Activated B cell treated with CpG ODN at 0.5 μM for 24 hours (primary cell): Measurements from ENCODE around the gene PRPH. TPM values are rescaled to one million over a fixed set of nuclear protein-coding genes. Genes with fewer than 3 reads are reported as not detected.

ENCODE experiments used
- ATAC-seq: fragments of 200-7000 bp; cut with Tn5 transposase; one replicate; pipeline ENCODE4 v1.10.0; 2021; ENCODE audit warnings: low read depth, mild to moderate bottlenecking, moderate library complexity
- CTCF ChIA-PET: fragments of 350-600 bp; sonication (Branson Sonifier 250); formaldehyde crosslinking; loops from one replicate; lab custom pipeline; 2021; ENCODE audit warnings: antibody characterized with exemption; lab: Charles Lee
- POLR2A ChIA-PET: fragments of 350-600 bp; sonication (Branson Sonifier 250); formaldehyde crosslinking; loops from one replicate; lab custom pipeline; 2021; ENCODE audit warnings: antibody characterized with exemption; lab: Charles Lee
- DNase-seq: peaks from one replicate; pipeline ENCODE4 v3.0.0; 2022
- H3K27ac Mint-ChIP-seq: one replicate; pipeline ENCODE4 v1.8.0; 2020; ENCODE audit warnings: mixed read lengths
- H3K27me3 Mint-ChIP-seq: one replicate; pipeline ENCODE4 v1.8.0; 2021; ENCODE audit warnings: mixed read lengths
- H3K36me3 Mint-ChIP-seq: one replicate; pipeline ENCODE4 v1.8.0; 2021; ENCODE audit warnings: low read depth, mixed read lengths
- H3K4me1 Mint-ChIP-seq: one replicate; pipeline ENCODE4 v1.8.0; 2021; ENCODE audit warnings: mixed read lengths
- H3K4me3 Mint-ChIP-seq: one replicate; pipeline ENCODE4 v1.8.0; 2020; ENCODE audit warnings: mild to moderate bottlenecking, mixed read lengths
- H3K9me3 Mint-ChIP-seq: one replicate; pipeline ENCODE4 v1.8.0; 2020; ENCODE audit warnings: mixed read lengths
- intact Hi-C: fragments of 100-400 bp; cut with micrococcal nuclease; formaldehyde crosslinking; loops from one replicate; pipeline ENCODE4 v1.15.1; 2024
- total RNA-seq: library from RNA; stranded (reverse); gene quantifications from 2 replicates; pipeline ENCODE4 v1.2.3, GENCODE V29; 2022
- TF ChIP-seq, protein P1 (sequence below): fragments of 200-600 bp; IDR thresholded peaks from one replicate; pipeline ENCODE4 v1.8.0; 2022; ENCODE audit warnings: antibody characterized with exemption, mild to moderate bottlenecking

The PRPH gene
- total RNA-seq, 1 donor from 2014 or later: not detected

DNA sequence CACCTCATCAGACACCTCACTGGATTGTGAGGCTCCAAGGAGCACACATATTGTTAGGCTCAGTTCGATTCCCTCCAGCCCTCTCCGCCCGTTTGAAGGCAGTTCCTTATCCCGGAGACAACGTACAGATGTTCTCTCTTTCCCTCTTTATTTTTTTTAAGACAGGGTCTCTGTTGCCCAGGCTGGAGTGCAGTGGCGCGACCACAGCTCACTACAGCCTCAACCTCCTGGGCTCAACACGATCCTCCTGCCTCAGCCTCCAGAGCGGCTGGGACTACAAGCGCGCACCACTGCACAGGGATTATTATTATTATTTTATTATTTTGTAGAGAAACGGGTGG is 27.4 kb downstream of the PRPH start:
- intact Hi-C loops: no loop called here
- Mint-ChIP-seq H3K27ac (peak overlapping the region; percentile 50), H3K9me3 (no peaks in the 10 kb centered on the region), H3K27me3 (no peaks in the 10 kb centered on the region), H3K36me3 (no peaks in the 10 kb centered on the region), H3K4me1 (peaks cover 18% of the 10 kb centered on the region), H3K4me3 (peak overlapping the region; percentile 94)
- ATAC-seq (no peak), DNase-seq (no peak)
- TF ChIP-seq, protein P1, sequence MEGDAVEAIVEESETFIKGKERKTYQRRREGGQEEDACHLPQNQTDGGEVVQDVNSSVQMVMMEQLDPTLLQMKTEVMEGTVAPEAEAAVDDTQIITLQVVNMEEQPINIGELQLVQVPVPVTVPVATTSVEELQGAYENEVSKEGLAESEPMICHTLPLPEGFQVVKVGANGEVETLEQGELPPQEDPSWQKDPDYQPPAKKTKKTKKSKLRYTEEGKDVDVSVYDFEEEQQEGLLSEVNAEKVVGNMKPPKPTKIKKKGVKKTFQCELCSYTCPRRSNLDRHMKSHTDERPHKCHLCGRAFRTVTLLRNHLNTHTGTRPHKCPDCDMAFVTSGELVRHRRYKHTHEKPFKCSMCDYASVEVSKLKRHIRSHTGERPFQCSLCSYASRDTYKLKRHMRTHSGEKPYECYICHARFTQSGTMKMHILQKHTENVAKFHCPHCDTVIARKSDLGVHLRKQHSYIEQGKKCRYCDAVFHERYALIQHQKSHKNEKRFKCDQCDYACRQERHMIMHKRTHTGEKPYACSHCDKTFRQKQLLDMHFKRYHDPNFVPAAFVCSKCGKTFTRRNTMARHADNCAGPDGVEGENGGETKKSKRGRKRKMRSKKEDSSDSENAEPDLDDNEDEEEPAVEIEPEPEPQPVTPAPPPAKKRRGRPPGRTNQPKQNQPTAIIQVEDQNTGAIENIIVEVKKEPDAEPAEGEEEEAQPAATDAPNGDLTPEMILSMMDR: no peak
- CTCF ChIA-PET: interaction anchor here (0.8 to 3.3 kb wide), 5 partner anchors 9 to 62 kb away, joined by 3 to 12 read pairs (median 8); partner anchors contain the start of gene DNAJC22
- POLR2A ChIA-PET: interaction anchor here (0.6 to 2.0 kb wide), 14 partner anchors 13 to 853 kb away, joined by 3 to 14 read pairs (median 5); partner anchors contain the start of genes SPATS2, TMBIM6, TUBA1B and TUBA1C

DNA sequence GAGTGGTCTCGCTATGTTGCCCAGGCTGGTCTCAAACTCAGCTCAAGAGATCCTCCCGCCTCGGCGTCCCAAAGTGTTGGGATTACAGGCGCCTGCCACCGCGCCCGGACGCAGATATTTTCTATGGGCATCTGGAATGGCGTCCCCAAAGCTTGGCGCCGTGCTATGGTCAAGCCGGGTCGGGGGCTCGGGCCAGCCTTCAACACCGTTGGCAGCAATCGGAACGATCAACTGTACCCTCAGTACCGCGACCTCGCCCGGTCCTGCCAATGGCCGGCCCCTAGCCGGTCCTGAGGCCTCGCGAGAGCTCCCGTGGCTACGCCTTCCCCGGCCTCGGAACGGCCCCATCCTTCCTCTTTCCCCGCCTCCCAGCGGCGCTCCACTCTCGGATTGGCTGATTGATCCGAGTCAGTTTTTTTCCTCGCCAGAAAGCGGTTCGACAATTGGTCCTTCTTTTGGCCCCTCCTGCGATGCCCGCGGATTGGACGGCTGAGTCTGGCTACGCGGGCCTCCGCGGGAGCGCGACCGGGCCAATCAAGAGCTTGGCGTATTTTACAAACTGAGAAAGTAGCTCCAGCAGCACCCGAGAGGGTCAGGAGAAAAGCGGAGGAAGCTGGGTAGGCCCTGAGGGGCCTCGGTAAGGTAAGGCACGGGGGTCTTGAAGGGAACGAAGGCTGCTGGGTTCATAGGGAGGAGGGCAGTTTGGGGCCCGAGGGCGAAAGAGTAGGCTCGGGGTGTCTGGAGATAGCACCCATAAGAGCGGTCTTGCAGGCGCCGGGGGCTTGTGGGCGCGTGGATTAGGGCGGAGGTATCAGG is 28.0 kb downstream of the PRPH start, which contains the start of gene TROAP:
Gene TROAP, plus strand, starts transcription at position 548 of the 816 bp plus-strand sequence. CDS start 354 bp downstream, outside the sequence.
- Mint-ChIP-seq H3K27me3 (no peaks in the 10 kb centered on the region), H3K36me3 (no peaks in the 10 kb centered on the region), H3K27ac (peak within 1 kb of the TSS; percentile 73), H3K9me3 (no peaks in the 10 kb centered on the region), H3K4me3 (peak within 1 kb of the TSS; percentile 94), H3K4me1 (peaks cover 18% of the 10 kb centered on the region)
- intact Hi-C loops: loop anchor here (1.0 kb wide), 4 partner anchors 14 to 299 kb away; partner anchors contain the start of genes C1QL4, SPATS2 and TUBA1C
- ChIA-PET CTCF (interaction anchor here (0.8 to 3.3 kb wide), 5 partner anchors 9 to 62 kb away, joined by 3 to 12 read pairs (median 8); partner anchors contain the start of gene DNAJC22), POLR2A (interaction anchor here (0.6 to 2.0 kb wide), 16 partner anchors 10 to 852 kb away, joined by 3 to 14 read pairs (median 4); partner anchors contain the start of genes PRPH, SPATS2, TMBIM6 and TUBA1B)
- ATAC-seq: peak; percentile 99
- TF ChIP-seq, protein P1: no peak
- DNase-seq: peak; percentile 85

DNA sequence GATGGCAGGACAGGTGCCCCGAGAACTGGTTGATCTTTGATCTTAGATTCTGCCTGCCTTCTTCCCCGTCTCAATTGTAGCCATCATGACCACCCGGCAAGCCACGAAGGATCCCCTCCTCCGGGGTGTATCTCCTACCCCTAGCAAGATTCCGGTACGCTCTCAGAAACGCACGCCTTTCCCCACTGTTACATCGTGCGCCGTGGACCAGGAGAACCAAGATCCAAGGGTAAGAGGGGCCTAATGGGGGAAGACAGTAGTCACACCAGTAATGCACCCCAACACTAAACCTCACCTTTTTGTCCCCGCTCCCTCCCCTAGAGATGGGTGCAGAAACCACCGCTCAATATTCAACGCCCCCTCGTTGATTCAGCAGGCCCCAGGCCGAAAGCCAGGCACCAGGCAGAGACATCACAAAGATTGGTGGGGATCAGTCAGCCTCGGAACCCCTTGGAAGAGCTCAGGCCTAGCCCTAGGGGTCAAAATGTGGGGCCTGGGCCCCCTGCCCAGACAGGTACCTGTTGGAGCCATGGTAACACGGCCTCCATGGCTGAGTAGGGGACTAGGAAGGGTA is 28.7 kb downstream of the PRPH start:
- intact Hi-C loops: loop anchor here (1.0 kb wide), 4 partner anchors 14 to 299 kb away; partner anchors contain the start of genes C1QL4, SPATS2 and TUBA1C

DNA sequence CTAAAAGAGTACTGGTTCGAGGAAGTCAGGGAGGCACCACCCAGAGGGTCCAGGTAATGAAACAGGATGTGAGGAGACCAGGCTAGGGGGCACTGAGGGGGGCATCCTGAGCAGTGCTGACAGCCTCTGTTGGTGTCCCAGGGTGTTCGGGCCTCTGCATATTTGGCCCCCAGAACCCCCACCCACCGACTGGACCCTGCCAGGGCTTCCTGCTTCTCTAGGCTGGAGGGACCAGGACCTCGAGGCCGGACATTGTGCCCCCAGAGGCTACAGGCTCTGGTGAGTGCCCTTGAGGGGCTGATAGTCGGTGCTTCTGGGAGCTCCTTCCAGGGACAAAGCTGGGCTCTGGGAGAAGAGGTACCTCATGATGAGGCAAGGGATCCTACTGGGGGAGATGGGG is 30.7 kb downstream of the PRPH start:
- intact Hi-C loops: no loop called here
- ChIA-PET CTCF (interaction anchor here (1.1 kb wide), 1 partner anchor 16 kb away, joined by 3 read pairs; no protein-coding TSS in a partner anchor), POLR2A (no interaction called here)
- Mint-ChIP-seq H3K36me3 (no peaks in the 10 kb centered on the region), H3K9me3 (no peaks in the 10 kb centered on the region), H3K27ac (no peak overlapping the region), H3K4me1 (peaks cover 18% of the 10 kb centered on the region), H3K4me3 (no peak overlapping the region), H3K27me3 (no peaks in the 10 kb centered on the region)
- ATAC-seq (no peak), DNase-seq (no peak)
- TF ChIP-seq, protein P1: no peak

More for the DNA sequence above, 28.7 kb downstream of the PRPH start:
- Mint-ChIP-seq H3K4me1 (peaks cover 18% of the 10 kb centered on the region), H3K4me3 (peak overlapping the region; percentile 94), H3K9me3 (no peaks in the 10 kb centered on the region), H3K36me3 (no peaks in the 10 kb centered on the region), H3K27ac (peak overlapping the region; percentile 73), H3K27me3 (no peaks in the 10 kb centered on the region)
- POLR2A ChIA-PET: interaction anchor here (0.6 to 2.0 kb wide), 8 partner anchors 11 to 787 kb away, joined by 3 to 14 read pairs (median 6); partner anchors contain the start of genes PRPH, SPATS2, TMBIM6 and TUBA1C
- CTCF ChIA-PET: interaction anchor here (2.0 to 3.3 kb wide), 3 partner anchors 8 to 24 kb away, joined by 8 to 12 read pairs (median 9); partner anchors contain the start of gene DNAJC22
- DNase-seq: no peak
- TF ChIP-seq, protein P1: no peak
- no peak for ATAC-seq
